T-cell (primary cell): ENCODE measurements around the gene SLC23A2. TPM values are rescaled to one million over a fixed set of nuclear protein-coding genes. Genes with fewer than 3 reads are reported as not detected.

Experiments used
- ATAC-seq, 4 experiments: fragments of 200-7000 bp in 3 of 4; fragments of 150-1000 bp in 1 of 4; cut with Tn5 transposase; replicated peaks in 1 of 4; 1 replicate in 3 of 4; 2 replicates in 1 of 4; pipeline ENCODE4 v1.10.0; 2021; ENCODE audit warnings: moderate library complexity in 3 of 4, mild to moderate bottlenecking in 2 of 4, moderate number of reproducible peaks in 1 of 4
- CTCF ChIA-PET, 2 donors: fragments of 300-600 bp; sonication (Branson Sonifier 250); formaldehyde crosslinking; loops; one replicate each; lab custom pipeline; 2022; ENCODE audit warnings: antibody characterized with exemption in 2 of 2; lab: Charles Lee
- POLR2A ChIA-PET, 2 donors: fragments of 300-600 bp; sonication (Branson Sonifier 250); formaldehyde crosslinking; loops; one replicate each; lab custom pipeline; 2022; ENCODE audit warnings: antibody characterized with exemption in 2 of 2; lab: Charles Lee
- DNase-seq, 35 experiments: peaks; one replicate each; pipeline versions ENCODE4 v3.0.0 to v3.0.0-alpha.2; 2013 to 2023
- H3K27ac ChIP-seq: one replicate; pipeline ENCODE4 v1.5.1; 2013; ENCODE audit warnings: low read length
- H3K27me3 ChIP-seq, 2 experiments: replicated peaks in 1 of 2; 1 replicate in 1 of 2; 2 replicates in 1 of 2; pipeline versions ENCODE4 v1.6.1 to v1.7.0; 2013; ENCODE audit warnings: low read length in 1 of 2, mixed read lengths in 1 of 2; ENCODE audit not compliant: control insufficient read depth in 2 of 2, insufficient read depth in 2 of 2; ENCODE audit errors: extremely low read depth in 1 of 2
- H3K36me3 ChIP-seq, 2 donors: 1 replicate in 1 of 2; 2 replicates in 1 of 2; pipeline versions ENCODE4 v1.6.1 to v1.7.0; 2013; ENCODE audit warnings: low read length in 1 of 2; ENCODE audit not compliant: control insufficient read depth in 2 of 2, insufficient read depth in 1 of 2; ENCODE audit errors: extremely low read depth in 1 of 2
- H3K4me1 ChIP-seq, 2 experiments: 1 replicate in 1 of 2; 2 replicates in 1 of 2; pipeline versions ENCODE4 v1.6.1 to v1.7.0; 2013; ENCODE audit warnings: low read length in 2 of 2, mixed read lengths in 1 of 2; ENCODE audit not compliant: insufficient read depth in 2 of 2, control insufficient read depth in 1 of 2; ENCODE audit errors: extremely low read depth in 1 of 2
- H3K4me3 ChIP-seq, 2 donors: 1 replicate in 1 of 2; 2 replicates in 1 of 2; pipeline versions ENCODE4 v1.5.1 to v1.7.0; 2013; ENCODE audit warnings: mild to moderate bottlenecking in 2 of 2, low read length in 1 of 2, moderate library complexity in 1 of 2; ENCODE audit not compliant: control insufficient read depth in 1 of 2; ENCODE audit errors: extremely low read depth in 1 of 2
- H3K9me3 ChIP-seq: 2 replicates; pipeline ENCODE4 v1.7.0; 2013
- H3K27ac Mint-ChIP-seq, 2 donors: one replicate each; pipeline ENCODE4 v1.8.0; 2020 to 2021; ENCODE audit warnings: mild to moderate bottlenecking in 2 of 2, mixed read lengths in 2 of 2
- H3K27me3 Mint-ChIP-seq, 2 donors: one replicate each; pipeline ENCODE4 v1.8.0; 2021 to 2022; ENCODE audit warnings: mixed read lengths in 2 of 2
- H3K36me3 Mint-ChIP-seq: one replicate; pipeline ENCODE4 v1.8.0; 2021; ENCODE audit warnings: mixed read lengths
- H3K4me1 Mint-ChIP-seq, 3 donors: one replicate each; pipeline ENCODE4 v1.8.0; 2020 to 2022; ENCODE audit warnings: mixed read lengths in 3 of 3, mild to moderate bottlenecking in 1 of 3
- H3K4me3 Mint-ChIP-seq, 3 donors: one replicate each; pipeline ENCODE4 v1.8.0; 2020 to 2022; ENCODE audit warnings: mild to moderate bottlenecking in 3 of 3, mixed read lengths in 3 of 3, moderate library complexity in 3 of 3
- H3K9me3 Mint-ChIP-seq, 3 donors: one replicate each; pipeline ENCODE4 v1.8.0; 2020 to 2022; ENCODE audit warnings: mixed read lengths in 3 of 3
- WGBS: methylation state at CpG from one replicate; pipeline ENCODE4 v1.1.5; 2013; ENCODE audit warnings: missing lambda C conversion rate; ENCODE audit not compliant: insufficient coverage; 5-methylcytosine and 5-hydroxymethylcytosine counted together
- total RNA-seq, 35 experiments: library from RNA in 6 of 35; stranded (reverse) in 6 of 35; fragments of 120-200 nt in 1 of 35; gene quantifications; one replicate each; pipeline versions ENCODE4 v1.2.1 to v1.2.4 and lab custom pipeline; 2013 to 2026

Gene SLC23A2
- total RNA-seq, 5 donors from 2014 or later (not counting 1 experiment from before 2014, with no cell fraction given), result 17.7 to 22.9 (median 20.9) TPM

DNA sequence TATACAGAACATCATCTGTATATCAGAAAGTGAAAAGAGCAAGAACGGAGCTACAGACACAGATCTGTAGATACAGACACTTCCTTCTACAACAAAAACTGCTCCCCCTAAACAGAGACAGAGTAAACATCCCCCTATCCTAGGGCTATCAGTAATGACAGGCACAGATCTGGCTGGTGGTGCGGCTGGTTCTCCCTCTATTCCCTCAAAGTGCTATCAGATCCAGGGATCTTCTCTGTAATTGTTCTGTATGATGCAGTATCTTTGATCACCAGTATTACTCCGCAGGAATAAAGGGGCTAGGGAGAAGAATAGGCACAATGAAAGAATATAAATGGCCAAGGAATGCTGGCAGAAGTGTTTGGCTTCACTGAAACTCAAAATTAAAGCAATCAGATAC, 80.7 kb downstream of the SLC23A2 start:
- Histone ChIP-seq H3K4me3 (no peak overlapping the region), H3K27me3 (no peaks in the 10 kb centered on the region), H3K9me3 (no peaks in the 10 kb centered on the region), H3K36me3 (peaks cover 4 to 6% of the 10 kb centered on the region in 2 donors), H3K4me1 (no peaks in the 10 kb centered on the region), H3K27ac (no peak overlapping the region)
- POLR2A ChIA-PET, result no interaction called here
- CTCF ChIA-PET, result no interaction called here
- ATAC-seq (no peak), DNase-seq (no peak)
- no peak overlapping the region for H3K4me3 Mint-ChIP-seq
- H3K36me3 Mint-ChIP-seq, result peaks cover 11% of the 10 kb centered on the region
- H3K27me3 Mint-ChIP-seq, result no peaks in the 10 kb centered on the region
- no peaks in the 10 kb centered on the region for H3K9me3 Mint-ChIP-seq
- 100% methylated on average over 1 of the region's 3 CpGs for WGBS
- peaks cover 4 to 26% (median 25%) of the 10 kb centered on the region in 3 donors for H3K4me1 Mint-ChIP-seq
- H3K27ac Mint-ChIP-seq, result no peak overlapping the region

DNA sequence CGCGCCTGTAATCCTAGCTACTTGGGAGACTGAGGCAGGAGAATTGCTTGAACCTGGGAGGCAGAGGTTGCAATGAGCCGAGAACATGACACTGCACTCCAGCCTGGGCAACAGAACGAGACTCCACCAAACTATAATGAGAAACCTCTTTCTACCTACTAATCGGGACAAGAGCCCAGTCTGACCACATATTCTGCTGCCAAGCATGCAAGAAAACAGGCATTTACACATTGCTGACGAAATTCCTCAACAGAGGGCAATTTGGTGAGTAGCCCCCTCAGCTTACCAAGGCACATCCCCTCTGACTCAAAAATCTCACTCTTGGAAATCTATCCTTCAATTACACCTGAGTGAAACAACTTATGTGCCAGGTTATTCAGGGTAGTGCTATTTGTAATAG, 81.2 kb downstream of the SLC23A2 start:
- Histone ChIP-seq H3K9me3 (no peaks in the 10 kb centered on the region), H3K36me3 (peaks cover 0 to 3% of the 10 kb centered on the region in 2 donors), H3K4me1 (no peaks in the 10 kb centered on the region), H3K4me3 (no peak overlapping the region), H3K27me3 (no peaks in the 10 kb centered on the region), H3K27ac (no peak overlapping the region)
- H3K4me1 Mint-ChIP-seq, result peaks cover 3 to 23% (median 21%) of the 10 kb centered on the region in 3 donors
- DNase-seq (no peak), ATAC-seq (no peak)
- no peak overlapping the region for H3K27ac Mint-ChIP-seq
- H3K4me3 Mint-ChIP-seq, result no peak overlapping the region
- ChIA-PET CTCF (no interaction called here), POLR2A (no interaction called here)
- WGBS, result 90% methylated on average over 3 of the region's 6 CpGs
- H3K36me3 Mint-ChIP-seq, result peaks cover 6% of the 10 kb centered on the region
- H3K27me3 Mint-ChIP-seq, result no peaks in the 10 kb centered on the region
- no peaks in the 10 kb centered on the region for H3K9me3 Mint-ChIP-seq

DNA sequence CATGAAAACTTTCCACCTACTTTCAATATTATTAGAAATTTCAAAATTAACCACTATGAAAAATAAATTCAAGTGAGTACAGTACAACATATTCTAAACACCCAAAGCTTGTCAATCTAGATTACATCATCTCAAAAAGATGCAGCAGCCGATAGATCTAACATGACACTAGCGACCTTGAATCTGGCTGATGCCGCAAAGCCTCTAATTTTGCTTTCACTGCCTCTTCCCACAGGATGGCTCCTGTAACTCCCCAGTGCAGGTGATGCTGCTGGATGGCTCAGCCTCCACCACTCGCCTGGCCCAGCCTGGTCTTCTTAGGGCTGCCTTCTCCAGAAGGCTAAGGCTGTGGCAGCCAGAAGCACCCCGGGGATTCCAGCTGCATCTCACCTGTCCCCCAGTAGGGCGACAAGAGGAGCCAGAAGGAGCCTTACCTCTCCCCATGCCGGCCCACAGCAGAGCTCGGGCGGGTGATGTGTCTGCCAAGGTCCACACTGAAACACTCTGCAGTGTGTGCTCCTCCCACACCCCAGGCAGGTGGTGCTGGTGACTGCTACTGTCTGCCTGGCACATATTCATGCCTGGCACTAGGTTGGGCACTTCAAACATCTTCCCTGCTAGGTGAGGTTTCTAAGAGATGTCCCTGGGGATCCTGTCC, 82.1 kb downstream of the SLC23A2 start:
- ChIA-PET CTCF (no interaction called here), POLR2A (no interaction called here)
- Mint-ChIP-seq H3K4me3 (no peak overlapping the region), H3K36me3 (peaks cover 5% of the 10 kb centered on the region), H3K27me3 (no peaks in the 10 kb centered on the region), H3K27ac (no peak overlapping the region), H3K4me1 (peaks cover 3 to 20% (median 17%) of the 10 kb centered on the region in 3 donors), H3K9me3 (no peaks in the 10 kb centered on the region)
- WGBS, result 95% methylated on average over 9 of the region's 9 CpGs
- no peak overlapping the region for H3K4me3 ChIP-seq
- no peak for DNase-seq
- no peaks in the 10 kb centered on the region for H3K4me1 ChIP-seq
- H3K36me3 ChIP-seq, result no peaks in the 10 kb centered on the region
- no peak for ATAC-seq
- no peak overlapping the region for H3K27ac ChIP-seq
- H3K27me3 ChIP-seq, result no peaks in the 10 kb centered on the region
- H3K9me3 ChIP-seq, result no peaks in the 10 kb centered on the region

DNA sequence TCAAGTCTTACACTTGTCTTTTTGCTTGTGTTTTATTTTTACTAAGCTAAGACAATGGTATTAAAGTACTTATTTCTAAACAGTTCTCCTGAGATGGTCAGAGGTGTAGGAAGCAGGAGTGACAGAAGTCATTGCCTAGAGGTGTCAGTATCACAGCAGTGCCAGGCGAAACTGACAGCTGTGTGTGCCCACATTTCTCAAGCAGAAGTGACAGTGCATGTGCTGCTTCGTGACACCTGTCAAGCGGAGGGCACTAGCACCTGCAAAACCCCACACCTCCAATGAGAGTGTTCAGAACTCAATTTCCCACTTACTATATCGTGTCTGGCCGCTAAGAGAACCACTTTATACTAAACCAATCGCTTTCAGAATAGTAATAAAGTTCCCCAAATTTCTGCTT, 82.8 kb downstream of the SLC23A2 start:
- peaks cover 5% of the 10 kb centered on the region for H3K36me3 Mint-ChIP-seq
- no peak overlapping the region for H3K4me3 Mint-ChIP-seq
- H3K4me1 ChIP-seq, result no peaks in the 10 kb centered on the region
- H3K27ac Mint-ChIP-seq, result no peak overlapping the region
- no peak overlapping the region for H3K27ac ChIP-seq
- no peak for ATAC-seq
- H3K27me3 ChIP-seq, result no peaks in the 10 kb centered on the region
- no peaks in the 10 kb centered on the region for H3K9me3 Mint-ChIP-seq
- H3K4me3 ChIP-seq, result no peak overlapping the region
- H3K27me3 Mint-ChIP-seq, result no peaks in the 10 kb centered on the region
- no peaks in the 10 kb centered on the region for H3K36me3 ChIP-seq
- POLR2A ChIA-PET, result no interaction called here
- H3K9me3 ChIP-seq, result no peaks in the 10 kb centered on the region
- CTCF ChIA-PET, result no interaction called here
- peaks cover 3 to 20% (median 13%) of the 10 kb centered on the region in 3 donors for H3K4me1 Mint-ChIP-seq
- no peak for DNase-seq
- WGBS, result 79% methylated on average over 3 of the region's 6 CpGs

DNA sequence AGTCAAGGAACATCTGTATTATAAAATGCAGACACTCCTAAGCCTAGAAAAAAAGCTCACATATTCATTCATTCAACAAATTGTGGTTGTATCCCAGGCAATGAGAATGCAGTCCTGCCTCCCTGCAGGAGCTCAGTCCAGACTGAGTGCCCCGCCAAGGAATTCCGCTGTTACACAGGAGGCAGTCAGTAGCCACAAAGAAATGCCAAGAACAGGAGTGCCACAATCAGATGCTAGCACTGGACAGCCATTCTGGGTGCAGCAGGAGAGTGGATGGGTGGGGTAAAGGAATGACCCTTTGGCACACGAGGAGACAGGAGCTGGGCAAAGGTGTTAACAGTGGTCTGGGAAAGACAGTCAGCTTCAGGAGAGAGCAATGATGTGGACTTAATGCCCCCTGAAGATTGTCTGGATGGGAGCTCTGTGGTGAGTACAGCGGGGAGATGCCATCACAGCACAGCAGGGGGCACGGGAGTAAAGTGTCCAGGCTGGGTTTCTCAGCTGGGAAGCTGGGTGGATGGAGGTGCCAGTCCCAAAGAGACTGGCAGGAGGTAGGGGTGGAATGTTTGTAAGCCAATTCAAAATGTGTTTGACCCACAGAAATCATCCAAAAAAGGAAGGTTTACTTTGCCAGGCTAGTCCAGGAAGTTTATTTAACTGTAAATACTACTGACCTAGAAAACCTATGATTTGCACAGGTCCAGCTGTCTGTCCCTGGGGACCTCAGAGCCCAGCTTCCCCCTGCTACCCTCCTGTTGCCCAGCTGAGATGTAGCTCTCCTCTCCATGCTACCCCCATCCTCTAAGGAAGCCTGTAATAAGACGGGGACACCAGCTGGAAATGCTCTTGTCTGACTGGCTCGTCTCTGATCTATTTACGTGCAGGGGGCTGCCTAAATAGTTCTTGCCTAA, 84.1 kb downstream of the SLC23A2 start:
- H3K4me3 Mint-ChIP-seq, result no peak overlapping the region
- DNase-seq, result no peak
- Histone ChIP-seq H3K4me1 (peaks cover 0 to 8% of the 10 kb centered on the region in 2 experiments), H3K27ac (no peak overlapping the region), H3K36me3 (no peaks in the 10 kb centered on the region), H3K4me3 (no peak overlapping the region), H3K9me3 (no peaks in the 10 kb centered on the region), H3K27me3 (no peaks in the 10 kb centered on the region)
- ChIA-PET CTCF (no interaction called here), POLR2A (no interaction called here)
- WGBS, result 100% methylated on average over 5 of the region's 8 CpGs
- H3K27me3 Mint-ChIP-seq, result no peaks in the 10 kb centered on the region
- H3K9me3 Mint-ChIP-seq, result no peaks in the 10 kb centered on the region
- ATAC-seq, result no peak
- peaks cover 7% of the 10 kb centered on the region for H3K36me3 Mint-ChIP-seq
- H3K27ac Mint-ChIP-seq, result no peak overlapping the region
- H3K4me1 Mint-ChIP-seq, result peaks cover 10 to 29% (median 13%) of the 10 kb centered on the region in 3 donors

DNA sequence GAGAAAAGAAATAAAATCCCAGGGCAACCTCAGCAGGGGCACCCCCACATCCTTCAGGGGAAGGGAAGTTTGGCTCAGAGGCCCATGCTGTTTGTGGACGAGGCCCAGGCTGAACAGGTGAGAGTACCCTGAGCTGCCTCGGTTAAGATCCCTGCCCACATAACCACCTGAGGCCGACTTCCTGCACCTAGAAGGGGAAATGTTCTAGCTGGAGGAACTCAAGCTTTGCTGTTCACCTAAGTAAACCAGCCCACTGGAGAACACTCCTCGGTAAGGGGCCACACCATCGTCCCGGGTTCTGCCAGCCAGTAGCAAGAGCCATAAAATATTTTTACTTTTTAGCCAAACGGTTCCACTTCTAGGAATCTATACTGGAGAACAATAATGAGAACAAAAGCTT, 88.2 kb downstream of the SLC23A2 start:
- Histone ChIP-seq H3K27me3 (no peaks in the 10 kb centered on the region), H3K36me3 (no peaks in the 10 kb centered on the region), H3K27ac (no peak overlapping the region), H3K4me1 (peaks cover 0 to 8% of the 10 kb centered on the region in 2 experiments), H3K4me3 (no peak overlapping the region), H3K9me3 (no peaks in the 10 kb centered on the region)
- H3K27ac Mint-ChIP-seq, result no peak overlapping the region
- peaks cover 21% of the 10 kb centered on the region for H3K36me3 Mint-ChIP-seq
- no peaks in the 10 kb centered on the region for H3K9me3 Mint-ChIP-seq
- H3K4me1 Mint-ChIP-seq, result peaks cover 5 to 18% (median 10%) of the 10 kb centered on the region in 3 donors
- no peak for DNase-seq
- 95% methylated on average over 3 of the region's 7 CpGs for WGBS
- CTCF ChIA-PET, result no interaction called here
- POLR2A ChIA-PET, result no interaction called here
- no peak overlapping the region for H3K4me3 Mint-ChIP-seq
- no peak for ATAC-seq
- H3K27me3 Mint-ChIP-seq, result no peaks in the 10 kb centered on the region
